Fibroblast of lung (primary cell): ENCODE measurements around the gene CAVIN3. TPM values are rescaled to one million over a fixed set of nuclear protein-coding genes. Genes with fewer than 3 reads are reported as not detected.

ENCODE experiments used
- DNase-seq, 2 donors: peaks; one replicate each; pipeline versions ENCODE4 v3.0.0 to v3.0.0-alpha.2; 2010; ENCODE audit warnings: low read depth in 2 of 2
- H2AFZ ChIP-seq: 2 replicates; pipeline ENCODE4 v1.5.1; 2012; ENCODE audit warnings: low read length, control low read depth, inconsistent platforms
- H3K27ac ChIP-seq: 2 replicates; pipeline ENCODE4 v1.5.1; 2011; ENCODE audit warnings: low read length, control low read depth; ENCODE audit not compliant: insufficient read depth
- H3K27me3 ChIP-seq: 2 replicates; pipeline ENCODE4 v1.5.1; 2011; ENCODE audit warnings: mild to moderate bottlenecking, low read length; ENCODE audit not compliant: control insufficient read depth, insufficient read depth
- H3K36me3 ChIP-seq: 2 replicates; pipeline ENCODE4 v1.5.1; 2011; ENCODE audit warnings: low read length; ENCODE audit not compliant: control insufficient read depth, insufficient read depth
- H3K4me1 ChIP-seq: 2 replicates; pipeline ENCODE4 v1.5.1; 2011; ENCODE audit warnings: low read length; ENCODE audit not compliant: control insufficient read depth, insufficient read depth; ENCODE audit errors: extremely low read depth
- H3K4me2 ChIP-seq: 2 replicates; pipeline ENCODE4 v1.5.1; 2011; ENCODE audit warnings: low read length, control low read depth; ENCODE audit not compliant: insufficient read depth; ENCODE audit errors: extremely low read depth
- H3K4me3 ChIP-seq, 4 experiments: fragments of 200-600 bp in 1 of 4; sonication (generic) in 1 of 4; replicated peaks in 1 of 4; 2 replicates each; pipeline ENCODE4 v1.5.1; 2011 to 2016; ENCODE audit warnings: low read length in 4 of 4, low read depth in 3 of 4, mild to moderate bottlenecking in 3 of 4, control low read depth in 2 of 4, inconsistent platforms in 1 of 4, mixed read lengths in 1 of 4; ENCODE audit not compliant: insufficient read depth in 1 of 4; ENCODE audit errors: control extremely low read depth in 1 of 4
- H3K79me2 ChIP-seq: 2 replicates; pipeline ENCODE4 v1.5.1; 2012; ENCODE audit warnings: mild to moderate bottlenecking, low read length, inconsistent platforms; ENCODE audit not compliant: control insufficient read depth, insufficient read depth
- H3K9ac ChIP-seq: 2 replicates; pipeline ENCODE4 v1.5.1; 2011; ENCODE audit warnings: mild to moderate bottlenecking, low read length, control low read depth; ENCODE audit not compliant: insufficient read depth
- H3K9me3 ChIP-seq: 2 replicates; pipeline ENCODE4 v1.5.1; 2012; ENCODE audit warnings: low read depth, low read length; ENCODE audit not compliant: control insufficient read depth, insufficient read depth
- H4K20me1 ChIP-seq: 2 replicates; pipeline ENCODE4 v1.5.1; 2011; ENCODE audit warnings: low read length; ENCODE audit not compliant: control insufficient read depth, insufficient read depth; ENCODE audit errors: extremely low read depth
- CTCF ChIP-seq, 2 donors: IDR thresholded peaks in 1 of 2; conservative IDR thresholded peaks in 1 of 2; 1 replicate in 1 of 2; 2 replicates in 1 of 2; pipeline ENCODE4 v1.5.1; 2011 to 2012; ENCODE audit warnings: low read length in 2 of 2, control low read depth in 1 of 2, inconsistent platforms in 1 of 2, low read depth in 1 of 2, mild to moderate bottlenecking in 1 of 2
- EZH2 ChIP-seq: IDR thresholded peaks from 2 replicates; pipeline ENCODE4 v1.5.1; 2012; ENCODE audit warnings: low read length, control low read depth, mild to moderate bottlenecking; ENCODE audit errors: missing control alignments
- polyA plus RNA-seq, 2 donors: library from polyadenylated mRNA; depleted of rRNA in 1 of 2; stranded (reverse) in 1 of 2; unstranded in 1 of 2; fragments of >200 nt; gene quantifications; 2 replicates each; pipeline ENCODE4 v1.2.1, GENCODE V29; 2011 to 2012; ENCODE audit warnings: missing spikeins in 1 of 2
- total RNA-seq: library from RNA; depleted of rRNA; stranded (reverse); fragments of >200 nt; gene quantifications from 2 replicates; pipeline ENCODE4 v1.2.1, GENCODE V29; 2014

Gene CAVIN3
- total and polyA plus RNA-seq, 2 donors (not counting 1 experiment from before 2014, with no cell fraction given), result 50.9 to 87.9 TPM

- Histone ChIP-seq H3K9me3 (no peaks in the 10 kb centered on the region), H3K79me2 (no peaks in the 10 kb centered on the region), H3K4me2 (no peak overlapping the region), H3K27ac (no peak overlapping the region), H4K20me1 (no peaks in the 10 kb centered on the region), H3K9ac (no peak overlapping the region), H3K27me3 (no peaks in the 10 kb centered on the region), H2AFZ (no peak overlapping the region), H3K36me3 (no peaks in the 10 kb centered on the region), H3K4me3 (no peak overlapping the region), H3K4me1 (no peaks in the 10 kb centered on the region)
- TF ChIP-seq CTCF (conservative IDR thresholded peaks at IDR 0.05 in 1 of 2, IDR thresholded peaks at IDR 0.05 in 1 of 2; ENCODE audit: low read depth in 1 of 2, low read length in 2 of 2), result no peak
- TF ChIP-seq EZH2, result no peak
- DNase-seq, result no peak
These were observed 8.2 kb downstream of the CAVIN3 start for GRCh38 chr11:6312106-6312505.

GRCh38 chr11:6307876-6308275 is 12.4 kb downstream of the CAVIN3 start:
- DNase-seq, result peak; percentile 38 to 44
- Histone ChIP-seq H3K9ac (no peak overlapping the region), H3K9me3 (no peaks in the 10 kb centered on the region), H2AFZ (no peak overlapping the region), H3K27me3 (no peaks in the 10 kb centered on the region), H3K4me2 (no peak overlapping the region), H3K4me1 (no peaks in the 10 kb centered on the region), H4K20me1 (no peaks in the 10 kb centered on the region), H3K27ac (no peak overlapping the region), H3K4me3 (no peak overlapping the region), H3K79me2 (no peaks in the 10 kb centered on the region), H3K36me3 (no peaks in the 10 kb centered on the region)
- TF ChIP-seq EZH2 (no peak), CTCF (conservative IDR thresholded peaks at IDR 0.05 in 1 of 2, IDR thresholded peaks at IDR 0.05 in 1 of 2; ENCODE audit: low read depth in 1 of 2, low read length in 2 of 2) (no peak)

DNA sequence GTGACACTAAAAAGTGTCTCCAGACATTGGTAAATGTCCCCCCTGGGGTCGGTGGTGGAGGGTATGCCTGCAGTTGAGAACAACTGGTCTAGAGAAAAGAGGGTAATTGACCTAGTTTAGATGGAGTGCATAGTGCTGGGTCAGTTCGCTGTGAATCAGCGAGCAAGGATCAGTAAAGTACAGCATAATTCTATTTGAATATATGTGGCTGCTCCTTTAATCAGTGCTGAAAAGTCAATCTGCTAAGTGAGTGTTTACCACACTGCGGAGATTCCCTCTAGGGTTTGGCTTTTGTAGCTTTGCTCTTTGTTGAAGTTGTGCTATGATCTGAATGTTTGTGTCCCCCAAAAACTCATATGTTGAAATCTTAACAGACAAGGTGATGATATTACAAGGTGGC is 15.0 kb downstream of the CAVIN3 start:
- H2AFZ ChIP-seq, result no peak overlapping the region
- no peaks in the 10 kb centered on the region for H3K79me2 ChIP-seq
- no peaks in the 10 kb centered on the region for H3K27me3 ChIP-seq
- no peak overlapping the region for H3K27ac ChIP-seq
- TF ChIP-seq EZH2 (no peak), CTCF (conservative IDR thresholded peaks at IDR 0.05 in 1 of 2, IDR thresholded peaks at IDR 0.05 in 1 of 2; ENCODE audit: low read depth in 1 of 2, low read length in 2 of 2) (no peak)
- H3K4me3 ChIP-seq, result no peak overlapping the region
- H3K9ac ChIP-seq, result no peak overlapping the region
- no peaks in the 10 kb centered on the region for H4K20me1 ChIP-seq
- H3K36me3 ChIP-seq, result no peaks in the 10 kb centered on the region
- DNase-seq, result no peak
- H3K9me3 ChIP-seq, result no peaks in the 10 kb centered on the region
- no peaks in the 10 kb centered on the region for H3K4me1 ChIP-seq
- H3K4me2 ChIP-seq, result no peak overlapping the region
